GM19452 (cell line): ENCODE measurements around the gene EFCAB7.

Experiments used
- ATAC-seq: cut with Tn5 transposase; IDR thresholded peaks from one replicate; pipeline ENCODE4 v1.9.1; 2021; ENCODE audit not compliant: unreplicated experiment

EFCAB7 gene

GRCh38 chr1:63602629-63603028, 79.3 kb downstream of the EFCAB7 start:
- no peak for ATAC-seq

GRCh38 chr1:63603810-63604209, 80.5 kb downstream of the EFCAB7 start:
- ATAC-seq = no peak

GRCh38 chr1:63607322-63607721, 84.0 kb downstream of the EFCAB7 start:
- ATAC-seq = no peak

GRCh38 chr1:63611231-63611630, 87.9 kb downstream of the EFCAB7 start:
- no peak for ATAC-seq

- no peak for ATAC-seq
Observed at GRCh38 chr1:63612564-63612963, 89.2 kb downstream of the EFCAB7 start.

GRCh38 chr1:63612971-63613370, 89.6 kb downstream of the EFCAB7 start:
- ATAC-seq = no peak

- ATAC-seq = peak; percentile 71
Observed at GRCh38 chr1:63615768-63616420, 92.6 kb downstream of the EFCAB7 start.

GRCh38 chr1:63617450-63617849, 94.1 kb downstream of the EFCAB7 start:
- no peak for ATAC-seq

GRCh38 chr1:63618011-63618410, 94.7 kb downstream of the EFCAB7 start:
- no peak for ATAC-seq

GRCh38 chr1:63619558-63619957, 96.2 kb downstream of the EFCAB7 start:
- no peak for ATAC-seq

GRCh38 chr1:63620671-63621070, 97.3 kb downstream of the EFCAB7 start:
- no peak for ATAC-seq

- no peak for ATAC-seq
Observed at GRCh38 chr1:63621075-63621474, 97.8 kb downstream of the EFCAB7 start.

- no peak for ATAC-seq
Observed at GRCh38 chr1:63621698-63622097, 98.4 kb downstream of the EFCAB7 start.
